Kidney tubule cell (primary cell): ENCODE results near the gene RCL1.
"Not testable (repeated sequence)": the region's sequence is repeated elsewhere in the genome, so short reads cannot be mapped to it uniquely, and the experiment has no call there.

Experiments used
- DNase-seq: peaks from one replicate; pipeline ENCODE4 v3.0.0-alpha.2; 2018; ENCODE audit warnings: low spot score

RCL1 gene

GRCh38 chr9:4783191-4783590, 9.6 kb upstream of the RCL1 start:
- not testable (repeated sequence) for DNase-seq

DNA sequence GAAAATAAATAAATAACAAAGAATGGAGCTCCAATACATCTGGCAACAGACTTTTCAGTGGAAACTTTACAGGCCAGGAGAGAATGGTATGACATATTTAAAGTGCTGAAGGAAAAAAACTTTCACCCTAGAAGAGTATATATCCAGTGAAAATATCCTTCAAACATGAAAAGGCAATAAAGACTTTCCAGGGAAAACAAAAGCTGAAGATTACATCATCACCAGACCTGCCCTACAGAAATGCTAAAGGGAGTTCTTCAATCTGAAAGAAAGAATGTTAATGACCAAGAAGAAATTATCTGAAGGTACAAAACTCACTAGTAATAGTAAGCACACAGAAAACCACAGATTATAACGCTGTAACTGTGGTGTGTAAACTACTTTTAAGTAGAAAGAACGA, 8.3 kb upstream of the RCL1 start:
- no peak for DNase-seq

DNA sequence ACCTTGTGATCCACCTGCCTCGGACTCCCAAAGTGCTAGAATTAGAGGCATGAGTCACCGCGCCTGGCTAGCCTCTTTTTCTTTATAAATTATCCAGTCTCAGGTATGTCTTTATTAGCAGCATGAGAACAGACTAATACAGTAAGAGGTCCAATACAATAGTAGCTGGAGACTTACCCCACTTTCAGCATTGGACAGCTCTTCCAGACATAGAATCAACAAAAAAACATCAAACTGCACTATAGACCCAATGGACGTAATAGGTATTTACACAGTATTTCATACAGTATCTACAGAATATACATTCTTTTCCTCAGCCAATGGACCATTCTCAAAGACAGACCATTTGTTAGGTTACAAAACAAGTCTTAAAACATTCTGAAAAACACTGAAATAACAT, 6.1 kb upstream of the RCL1 start:
- DNase-seq = no peak

- no peak for DNase-seq
Observed at GRCh38 chr9:4787876-4788275, 4.9 kb upstream of the RCL1 start.

- DNase-seq = no peak
Observed at GRCh38 chr9:4788703-4789102, 4.0 kb upstream of the RCL1 start.

- DNase-seq = no peak
Observed at GRCh38 chr9:4792054-4792571, 631 bp upstream of the RCL1 start.

GRCh38 chr9:4793459-4794395, 983 bp downstream of the RCL1 start:
- peak; percentile 8 for DNase-seq

DNA sequence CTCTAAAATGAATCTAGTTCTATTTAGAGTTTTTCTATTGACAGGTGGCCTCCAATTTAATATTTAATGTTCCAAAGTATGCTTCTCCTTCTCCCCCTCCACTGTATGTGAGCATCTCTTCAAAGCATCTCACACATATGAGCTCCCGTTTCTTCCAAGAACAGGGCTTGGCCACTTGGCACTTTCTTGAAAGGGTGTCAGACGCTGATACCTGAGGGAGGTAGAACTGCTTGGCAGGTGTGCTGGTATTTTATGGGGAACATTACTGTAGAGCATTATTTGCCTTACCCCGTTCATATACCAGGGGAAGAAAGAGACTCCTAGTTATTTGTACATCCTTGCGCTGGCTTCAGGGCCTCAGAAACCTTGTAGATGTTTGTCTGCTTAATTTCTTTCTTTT, 1.9 kb downstream of the RCL1 start:
- DNase-seq = no peak

GRCh38 chr9:4795108-4795507, 2.4 kb downstream of the RCL1 start:
- DNase-seq = not testable (repeated sequence)

- DNase-seq = no peak
Observed at GRCh38 chr9:4796530-4796929, 3.8 kb downstream of the RCL1 start.

- DNase-seq = peak; percentile 52
Observed at GRCh38 chr9:4796988-4797853, 4.5 kb downstream of the RCL1 start.

DNA sequence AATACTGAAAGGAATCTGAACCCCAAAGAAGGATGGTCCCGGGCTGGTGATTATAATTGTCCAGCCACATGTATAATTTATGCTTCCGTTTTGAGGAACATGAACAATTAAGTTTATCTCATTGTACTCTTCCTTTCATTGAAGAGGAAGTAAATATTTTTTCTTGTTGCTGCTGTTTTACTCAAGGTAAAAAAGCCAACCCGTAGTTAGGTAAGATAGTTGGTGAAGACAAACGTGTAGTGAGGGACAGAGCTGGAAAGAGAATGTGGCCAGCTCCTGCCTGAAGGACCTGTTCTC, 5.1 kb downstream of the RCL1 start:
- DNase-seq = no peak

GRCh38 chr9:4798281-4799032, 5.7 kb downstream of the RCL1 start:
- DNase-seq = no peak

GRCh38 chr9:4799033-4799430, 6.3 kb downstream of the RCL1 start:
- no peak for DNase-seq

DNA sequence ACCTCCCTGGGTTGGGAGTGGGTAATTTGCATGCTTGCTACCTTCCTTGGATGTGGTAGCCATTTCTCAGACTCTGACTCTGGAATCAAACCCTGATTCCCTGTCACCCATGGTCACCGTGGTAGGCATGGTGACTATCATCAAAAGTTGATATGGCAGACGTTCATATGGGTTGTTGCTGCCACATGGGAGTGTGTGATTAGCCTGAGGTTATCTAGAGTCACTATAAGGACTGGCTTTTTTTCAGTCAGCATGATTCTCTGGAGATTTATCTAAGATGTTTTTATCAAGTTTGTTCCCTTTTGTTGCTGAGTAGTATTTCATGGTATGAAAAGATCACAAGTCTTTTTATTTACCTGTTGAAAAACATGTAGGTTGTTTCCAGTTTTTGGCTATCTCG, 7.0 kb downstream of the RCL1 start:
- no peak for DNase-seq

GRCh38 chr9:4801156-4801555, 8.4 kb downstream of the RCL1 start:
- DNase-seq = no peak

GRCh38 chr9:4803670-4804530, 11.2 kb downstream of the RCL1 start:
- DNase-seq = no peak

DNA sequence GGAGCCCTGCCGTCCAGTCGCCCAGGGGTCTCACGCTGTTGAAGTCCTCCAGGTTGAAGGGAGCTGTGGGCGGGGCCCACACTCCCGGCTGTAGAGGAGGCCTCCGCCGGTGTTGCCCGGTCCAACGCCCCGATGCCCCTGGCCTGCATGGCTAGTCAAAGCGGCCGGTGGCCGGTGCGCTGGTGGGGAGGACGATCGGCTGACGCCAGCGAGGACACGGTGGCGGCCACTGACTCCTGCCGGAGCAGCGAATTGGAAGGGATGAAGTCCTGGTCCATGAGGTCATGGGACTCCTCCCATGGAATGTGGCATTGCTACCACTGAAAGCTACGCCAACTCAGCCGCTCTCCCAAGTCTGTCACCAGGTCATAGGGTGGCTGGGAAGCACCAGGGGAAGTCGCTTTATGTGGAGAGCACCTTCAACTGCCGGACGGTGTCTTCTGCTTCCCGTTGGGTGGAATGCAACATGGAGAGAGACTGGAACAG, 11.8 kb downstream of the RCL1 start:
- no peak for DNase-seq

- no peak for DNase-seq
Observed at GRCh38 chr9:4805191-4805918, 12.6 kb downstream of the RCL1 start.

- peak; percentile 37 for DNase-seq
Observed at GRCh38 chr9:4810565-4810964, 17.8 kb downstream of the RCL1 start.
